GM23338 (cell line): ENCODE data around the gene RBP3. TPM values are rescaled to one million over a fixed set of nuclear protein-coding genes. Genes with fewer than 3 reads are reported as not detected.

Source experiments
- ATAC-seq: fragments of 200-7000 bp; cut with Tn5 transposase; 3 replicates; pipeline ENCODE4 v1.9.1; 2020
- DNase-seq: peaks from one replicate; pipeline ENCODE4 v3.0.0-alpha.2; 2015; ENCODE audit warnings: low spot score
- H2AFZ ChIP-seq: fragments of 200-600 bp; sonication (generic); 2 replicates; pipeline ENCODE4 v1.8.0; 2016; ENCODE audit warnings: antibody characterized with exemption, mild to moderate bottlenecking, moderate library complexity
- H3F3A ChIP-seq: fragments of 200-600 bp; sonication (generic); replicated peaks from 2 replicates; pipeline ENCODE4 v1.8.0; 2017; ENCODE audit warnings: antibody characterized with exemption, mixed run types, low read depth
- H3K27ac ChIP-seq: fragments of 200-600 bp; sonication (generic); 2 replicates; pipeline ENCODE4 v1.6.1; 2016; ENCODE audit warnings: low read depth
- H3K27me3 ChIP-seq: fragments of 200-600 bp; sonication (generic); 2 replicates; pipeline ENCODE4 v1.8.0; 2016; ENCODE audit warnings: mild to moderate bottlenecking, mixed run types, moderate library complexity; ENCODE audit not compliant: insufficient read depth
- H3K36me3 ChIP-seq: fragments of 200-600 bp; sonication (generic); 2 replicates; pipeline ENCODE4 v1.8.0; 2016; ENCODE audit warnings: mild to moderate bottlenecking; ENCODE audit not compliant: insufficient read depth
- H3K4me1 ChIP-seq: fragments of 200-600 bp; sonication (generic); 2 replicates; pipeline ENCODE4 v1.8.0; 2016; ENCODE audit warnings: mild to moderate bottlenecking, moderate library complexity; ENCODE audit not compliant: insufficient read depth
- H3K4me2 ChIP-seq: fragments of 200-600 bp; sonication (generic); 2 replicates; pipeline ENCODE4 v1.7.1; 2017; ENCODE audit warnings: mixed run types
- H3K4me3 ChIP-seq: fragments of 200-600 bp; sonication (generic); 2 replicates; pipeline ENCODE4 v1.6.1; 2016; ENCODE audit warnings: mixed run types
- H3K79me2 ChIP-seq: fragments of 200-600 bp; sonication (generic); replicated peaks from 2 replicates; pipeline ENCODE4 v1.8.0; 2017; ENCODE audit warnings: mild to moderate bottlenecking; ENCODE audit not compliant: insufficient read depth
- H3K9me2 ChIP-seq: fragments of 200-600 bp; sonication (generic); 2 replicates; pipeline ENCODE4 v1.8.0; 2017; ENCODE audit not compliant: insufficient read depth
- H4K20me1 ChIP-seq: fragments of 200-600 bp; sonication (generic); replicated peaks from 2 replicates; pipeline ENCODE4 v1.8.0; 2017; ENCODE audit warnings: mild to moderate bottlenecking; ENCODE audit not compliant: insufficient read depth
- H3K27ac Mint-ChIP-seq: 2 replicates; pipeline ENCODE4 v1.8.0; 2020; ENCODE audit warnings: inconsistent platforms, mild to moderate bottlenecking, moderate library complexity, mixed read lengths
- H3K27me3 Mint-ChIP-seq: 3 replicates; pipeline ENCODE4 v1.8.0; 2022; ENCODE audit warnings: low read depth, mild to moderate bottlenecking, moderate library complexity, mixed read lengths, inconsistent platforms; ENCODE audit not compliant: insufficient read depth, poor library complexity
- H3K36me3 Mint-ChIP-seq: 3 replicates; pipeline ENCODE4 v1.8.0; 2021; ENCODE audit warnings: low read depth, mild to moderate bottlenecking, inconsistent platforms, moderate library complexity, mixed read lengths
- H3K4me1 Mint-ChIP-seq: 3 replicates; pipeline ENCODE4 v1.8.0; 2020; ENCODE audit warnings: mild to moderate bottlenecking, inconsistent platforms, mixed read lengths
- H3K4me3 Mint-ChIP-seq: 3 replicates; pipeline ENCODE4 v1.8.0; 2021; ENCODE audit warnings: moderate library complexity, mild to moderate bottlenecking, inconsistent platforms, mixed read lengths
- H3K9me3 Mint-ChIP-seq: 3 replicates; pipeline ENCODE4 v1.8.0; 2020; ENCODE audit warnings: moderate library complexity, mild to moderate bottlenecking, inconsistent platforms, mixed read lengths
- CREB1 ChIP-seq: fragments of 250-450 bp; sonication (Bioruptor Pico); IDR thresholded peaks from 2 replicates; pipeline ENCODE4 v1.5.0; 2020; ENCODE audit warnings: low read depth, mild to moderate bottlenecking, moderate library complexity
- EZH2phosphoT487 ChIP-seq: fragments of 200-600 bp; sonication (generic); IDR thresholded peaks from one replicate; pipeline ENCODE4 v1.8.1; 2018; ENCODE audit warnings: antibody characterized with exemption; ENCODE audit not compliant: unreplicated experiment
- JUNB ChIP-seq: IDR thresholded peaks from one replicate; pipeline ENCODE4 v1.6.1; 2016; ENCODE audit warnings: antibody characterized with exemption; ENCODE audit not compliant: unreplicated experiment
- POLR2AphosphoS5 ChIP-seq: IDR thresholded peaks from 2 replicates; pipeline ENCODE4 v1.6.1; 2016; ENCODE audit warnings: antibody characterized with exemption, low read depth
- STAT1 ChIP-seq: IDR thresholded peaks from one replicate; pipeline ENCODE4 v1.6.1; 2016; ENCODE audit warnings: antibody characterized with exemption; ENCODE audit not compliant: unreplicated experiment
- polyA plus RNA-seq: library from polyadenylated mRNA; unstranded; fragments of >200 nt; fragmentation: Nextera tagmentation; extraction: Ambion mirVana; gene quantifications from 2 replicates; pipeline ENCODE4 v1.2.1, GENCODE V29; 2016
- total RNA-seq: library from RNA; depleted of rRNA; stranded (reverse); fragments of >200 nt; shearing (Covaris generic); gene quantifications from 2 replicates; pipeline ENCODE4 v1.2.3, GENCODE V29; 2014
- TF ChIP-seq, protein P1 (sequence below): IDR thresholded peaks from one replicate; pipeline ENCODE4 v1.6.1; 2018; ENCODE audit warnings: antibody characterized with exemption; ENCODE audit not compliant: unreplicated experiment
- TF ChIP-seq, protein P2 (sequence below): fragments of 250-450 bp; sonication (Bioruptor Pico); IDR thresholded peaks from 2 replicates; pipeline ENCODE4 v1.5.0; 2020; ENCODE audit warnings: mild to moderate bottlenecking, moderate library complexity

RBP3 gene
- total and polyA plus RNA-seq, 2 experiments from 2014 or later: not detected

DNA sequence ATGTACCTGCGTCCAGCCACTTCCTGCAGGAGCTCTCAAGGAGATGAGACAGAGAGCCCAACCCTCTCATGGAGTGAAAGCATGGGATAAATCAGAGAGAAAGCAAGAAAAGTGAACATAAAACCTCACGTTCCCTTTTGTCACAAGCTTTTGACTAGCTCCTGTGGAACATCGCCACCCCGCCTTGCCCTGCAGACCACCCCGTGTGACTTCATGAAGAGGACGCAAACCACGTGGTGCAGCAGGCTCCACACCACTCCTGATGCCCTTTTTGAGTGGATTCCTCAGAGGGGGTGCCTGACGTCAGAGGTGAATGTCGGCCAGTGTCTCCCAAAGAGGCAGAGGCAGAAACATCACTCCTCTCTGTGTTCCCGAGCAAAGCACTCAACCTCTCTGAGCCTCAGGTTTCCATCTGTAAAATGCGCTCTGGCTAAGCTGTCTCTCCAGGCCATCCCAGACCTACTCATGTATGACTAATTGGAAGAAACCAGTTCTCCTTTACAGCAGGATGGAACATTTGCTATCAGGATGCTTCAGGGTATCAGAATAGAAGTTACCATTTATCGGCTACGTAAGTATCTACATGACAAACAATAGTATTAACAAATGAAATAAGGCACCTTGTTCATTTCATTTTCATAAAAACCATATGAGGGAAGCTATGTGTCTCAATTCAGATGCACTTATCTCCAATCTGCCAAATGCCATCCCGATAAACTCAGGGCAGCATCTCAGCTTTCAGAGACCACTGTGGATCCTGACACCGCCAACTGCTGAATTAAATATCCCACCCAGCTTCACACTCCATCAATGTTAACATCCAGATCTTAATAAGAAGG lies 30.7 kb downstream of the RBP3 start:
- H3K4me3 ChIP-seq: no peak overlapping the region
- no peak overlapping the region for H3K4me2 ChIP-seq
- no peaks in the 10 kb centered on the region for H3K9me3 Mint-ChIP-seq
- H3K27me3 Mint-ChIP-seq: peaks cover 14% of the 10 kb centered on the region
- H3K27ac Mint-ChIP-seq: no peak overlapping the region
- no peak for DNase-seq
- H3K36me3 Mint-ChIP-seq: no peaks in the 10 kb centered on the region; the same call in 2 of the 3 replicates
- H3K4me3 Mint-ChIP-seq: no peak overlapping the region
- H3K36me3 ChIP-seq: no peaks in the 10 kb centered on the region
- no peaks in the 10 kb centered on the region for H3K9me2 ChIP-seq
- 0 out of 2 replicates have a peak, but pooled peaks cover 3% of the 10 kb centered on the region for H3F3A ChIP-seq
- H3K4me1 Mint-ChIP-seq: peaks cover 40% of the 10 kb centered on the region
- no peaks in the 10 kb centered on the region for H3K27me3 ChIP-seq
- no peaks in the 10 kb centered on the region for H3K79me2 ChIP-seq
- H4K20me1 ChIP-seq: no peaks in the 10 kb centered on the region
- no peak for TF ChIP-seq EZH2phosphoT487
- no peak for TF ChIP-seq CREB1 (CRISPR knock-in tag)
- TF ChIP-seq, protein P1, sequence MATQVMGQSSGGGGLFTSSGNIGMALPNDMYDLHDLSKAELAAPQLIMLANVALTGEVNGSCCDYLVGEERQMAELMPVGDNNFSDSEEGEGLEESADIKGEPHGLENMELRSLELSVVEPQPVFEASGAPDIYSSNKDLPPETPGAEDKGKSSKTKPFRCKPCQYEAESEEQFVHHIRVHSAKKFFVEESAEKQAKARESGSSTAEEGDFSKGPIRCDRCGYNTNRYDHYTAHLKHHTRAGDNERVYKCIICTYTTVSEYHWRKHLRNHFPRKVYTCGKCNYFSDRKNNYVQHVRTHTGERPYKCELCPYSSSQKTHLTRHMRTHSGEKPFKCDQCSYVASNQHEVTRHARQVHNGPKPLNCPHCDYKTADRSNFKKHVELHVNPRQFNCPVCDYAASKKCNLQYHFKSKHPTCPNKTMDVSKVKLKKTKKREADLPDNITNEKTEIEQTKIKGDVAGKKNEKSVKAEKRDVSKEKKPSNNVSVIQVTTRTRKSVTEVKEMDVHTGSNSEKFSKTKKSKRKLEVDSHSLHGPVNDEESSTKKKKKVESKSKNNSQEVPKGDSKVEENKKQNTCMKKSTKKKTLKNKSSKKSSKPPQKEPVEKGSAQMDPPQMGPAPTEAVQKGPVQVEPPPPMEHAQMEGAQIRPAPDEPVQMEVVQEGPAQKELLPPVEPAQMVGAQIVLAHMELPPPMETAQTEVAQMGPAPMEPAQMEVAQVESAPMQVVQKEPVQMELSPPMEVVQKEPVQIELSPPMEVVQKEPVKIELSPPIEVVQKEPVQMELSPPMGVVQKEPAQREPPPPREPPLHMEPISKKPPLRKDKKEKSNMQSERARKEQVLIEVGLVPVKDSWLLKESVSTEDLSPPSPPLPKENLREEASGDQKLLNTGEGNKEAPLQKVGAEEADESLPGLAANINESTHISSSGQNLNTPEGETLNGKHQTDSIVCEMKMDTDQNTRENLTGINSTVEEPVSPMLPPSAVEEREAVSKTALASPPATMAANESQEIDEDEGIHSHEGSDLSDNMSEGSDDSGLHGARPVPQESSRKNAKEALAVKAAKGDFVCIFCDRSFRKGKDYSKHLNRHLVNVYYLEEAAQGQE: no peak
- no peak for TF ChIP-seq POLR2AphosphoS5
- no peak overlapping the region for H2AFZ ChIP-seq
- H3K27ac ChIP-seq: no peak overlapping the region
- H3K4me1 ChIP-seq: peaks cover 24% of the 10 kb centered on the region
- ATAC-seq: no peak

DNA sequence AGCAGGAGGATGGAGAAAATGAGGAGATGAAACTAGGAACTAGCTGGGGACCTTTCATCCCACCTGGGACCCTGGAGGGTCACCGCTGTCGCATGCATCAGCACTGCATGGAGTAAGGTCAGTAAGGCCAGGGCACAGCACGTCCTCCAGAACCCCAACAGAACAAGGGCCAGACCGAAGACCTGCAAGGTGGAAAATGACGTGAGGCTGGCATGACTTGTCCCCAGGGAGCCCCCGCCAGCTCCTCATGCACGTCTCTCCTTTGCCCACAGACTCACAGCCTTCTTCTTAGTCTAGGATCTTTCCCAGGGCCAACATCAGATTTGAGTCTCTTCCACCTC lies 31.3 kb downstream of the RBP3 start:
- no peak overlapping the region for H3K27ac ChIP-seq
- DNase-seq (no peak), ATAC-seq (no peak)
- H3K4me3 Mint-ChIP-seq: no peak overlapping the region
- H3K27ac Mint-ChIP-seq: no peak overlapping the region
- no peak overlapping the region for H2AFZ ChIP-seq
- H4K20me1 ChIP-seq: no peaks in the 10 kb centered on the region
- H3K79me2 ChIP-seq: no peaks in the 10 kb centered on the region
- no peaks in the 10 kb centered on the region; the same call in 2 of the 3 replicates for H3K36me3 Mint-ChIP-seq
- no peak overlapping the region for H3K4me3 ChIP-seq
- H3F3A ChIP-seq: 0 out of 2 replicates have a peak, but pooled peaks cover 5% of the 10 kb centered on the region
- peaks cover 40% of the 10 kb centered on the region for H3K4me1 Mint-ChIP-seq
- peaks cover 14% of the 10 kb centered on the region for H3K27me3 Mint-ChIP-seq
- H3K36me3 ChIP-seq: no peaks in the 10 kb centered on the region
- H3K4me1 ChIP-seq: peaks cover 24% of the 10 kb centered on the region
- H3K27me3 ChIP-seq: no peaks in the 10 kb centered on the region
- no peaks in the 10 kb centered on the region for H3K9me2 ChIP-seq
- no peaks in the 10 kb centered on the region for H3K9me3 Mint-ChIP-seq
- no peak overlapping the region for H3K4me2 ChIP-seq
- TF ChIP-seq POLR2AphosphoS5: no peak
- TF ChIP-seq, protein P2, sequence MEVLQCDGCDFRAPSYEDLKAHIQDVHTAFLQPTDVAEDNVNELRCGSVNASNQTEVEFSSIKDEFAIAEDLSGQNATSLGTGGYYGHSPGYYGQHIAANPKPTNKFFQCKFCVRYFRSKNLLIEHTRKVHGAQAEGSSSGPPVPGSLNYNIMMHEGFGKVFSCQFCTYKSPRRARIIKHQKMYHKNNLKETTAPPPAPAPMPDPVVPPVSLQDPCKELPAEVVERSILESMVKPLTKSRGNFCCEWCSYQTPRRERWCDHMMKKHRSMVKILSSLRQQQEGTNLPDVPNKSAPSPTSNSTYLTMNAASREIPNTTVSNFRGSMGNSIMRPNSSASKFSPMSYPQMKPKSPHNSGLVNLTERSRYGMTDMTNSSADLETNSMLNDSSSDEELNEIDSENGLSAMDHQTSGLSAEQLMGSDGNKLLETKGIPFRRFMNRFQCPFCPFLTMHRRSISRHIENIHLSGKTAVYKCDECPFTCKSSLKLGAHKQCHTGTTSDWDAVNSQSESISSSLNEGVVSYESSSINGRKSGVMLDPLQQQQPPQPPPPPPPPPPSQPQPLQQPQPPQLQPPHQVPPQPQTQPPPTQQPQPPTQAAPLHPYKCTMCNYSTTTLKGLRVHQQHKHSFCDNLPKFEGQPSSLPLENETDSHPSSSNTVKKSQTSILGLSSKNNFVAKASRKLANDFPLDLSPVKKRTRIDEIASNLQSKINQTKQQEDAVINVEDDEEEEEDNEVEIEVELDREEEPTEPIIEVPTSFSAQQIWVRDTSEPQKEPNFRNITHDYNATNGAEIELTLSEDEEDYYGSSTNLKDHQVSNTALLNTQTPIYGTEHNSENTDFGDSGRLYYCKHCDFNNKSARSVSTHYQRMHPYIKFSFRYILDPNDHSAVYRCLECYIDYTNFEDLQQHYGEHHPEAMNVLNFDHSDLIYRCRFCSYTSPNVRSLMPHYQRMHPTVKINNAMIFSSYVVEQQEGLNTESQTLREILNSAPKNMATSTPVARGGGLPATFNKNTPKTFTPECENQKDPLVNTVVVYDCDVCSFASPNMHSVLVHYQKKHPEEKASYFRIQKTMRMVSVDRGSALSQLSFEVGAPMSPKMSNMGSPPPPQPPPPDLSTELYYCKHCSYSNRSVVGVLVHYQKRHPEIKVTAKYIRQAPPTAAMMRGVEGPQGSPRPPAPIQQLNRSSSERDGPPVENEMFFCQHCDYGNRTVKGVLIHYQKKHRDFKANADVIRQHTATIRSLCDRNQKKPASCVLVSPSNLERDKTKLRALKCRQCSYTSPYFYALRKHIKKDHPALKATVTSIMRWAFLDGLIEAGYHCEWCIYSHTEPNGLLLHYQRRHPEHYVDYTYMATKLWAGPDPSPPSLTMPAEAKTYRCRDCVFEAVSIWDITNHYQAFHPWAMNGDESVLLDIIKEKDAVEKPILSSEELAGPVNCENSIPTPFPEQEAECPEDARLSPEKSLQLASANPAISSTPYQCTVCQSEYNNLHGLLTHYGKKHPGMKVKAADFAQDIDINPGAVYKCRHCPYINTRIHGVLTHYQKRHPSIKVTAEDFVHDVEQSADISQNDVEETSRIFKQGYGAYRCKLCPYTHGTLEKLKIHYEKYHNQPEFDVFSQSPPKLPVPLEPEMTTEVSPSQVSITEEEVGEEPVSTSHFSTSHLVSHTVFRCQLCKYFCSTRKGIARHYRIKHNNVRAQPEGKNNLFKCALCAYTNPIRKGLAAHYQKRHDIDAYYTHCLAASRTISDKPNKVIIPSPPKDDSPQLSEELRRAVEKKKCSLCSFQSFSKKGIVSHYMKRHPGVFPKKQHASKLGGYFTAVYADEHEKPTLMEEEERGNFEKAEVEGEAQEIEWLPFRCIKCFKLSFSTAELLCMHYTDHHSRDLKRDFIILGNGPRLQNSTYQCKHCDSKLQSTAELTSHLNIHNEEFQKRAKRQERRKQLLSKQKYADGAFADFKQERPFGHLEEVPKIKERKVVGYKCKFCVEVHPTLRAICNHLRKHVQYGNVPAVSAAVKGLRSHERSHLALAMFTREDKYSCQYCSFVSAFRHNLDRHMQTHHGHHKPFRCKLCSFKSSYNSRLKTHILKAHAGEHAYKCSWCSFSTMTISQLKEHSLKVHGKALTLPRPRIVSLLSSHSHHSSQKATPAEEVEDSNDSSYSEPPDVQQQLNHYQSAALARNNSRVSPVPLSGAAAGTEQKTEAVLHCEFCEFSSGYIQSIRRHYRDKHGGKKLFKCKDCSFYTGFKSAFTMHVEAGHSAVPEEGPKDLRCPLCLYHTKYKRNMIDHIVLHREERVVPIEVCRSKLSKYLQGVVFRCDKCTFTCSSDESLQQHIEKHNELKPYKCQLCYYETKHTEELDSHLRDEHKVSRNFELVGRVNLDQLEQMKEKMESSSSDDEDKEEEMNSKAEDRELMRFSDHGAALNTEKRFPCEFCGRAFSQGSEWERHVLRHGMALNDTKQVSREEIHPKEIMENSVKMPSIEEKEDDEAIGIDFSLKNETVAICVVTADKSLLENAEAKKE: no peak
- TF ChIP-seq JUNB: no peak
- TF ChIP-seq, protein P1: no peak
- TF ChIP-seq EZH2phosphoT487: no peak
- no peak for TF ChIP-seq STAT1
